Mesendoderm (in vitro differentiated cells): Measurements from ENCODE around the gene ANKS1B.

Experiments used
- DNase-seq: peaks from one replicate; pipeline ENCODE4 v3.0.0; 2013
- H2AK5ac ChIP-seq: 2 replicates; pipeline ENCODE4 v1.6.1; 2013; ENCODE audit warnings: low read length, inconsistent platforms
- H2BK120ac ChIP-seq: 2 replicates; pipeline ENCODE4 v1.6.1; 2013; ENCODE audit warnings: low read depth, mild to moderate bottlenecking, low read length, moderate library complexity, mixed read lengths
- H2BK15ac ChIP-seq: replicated peaks from 2 replicates; pipeline ENCODE4 v1.6.1; 2013; ENCODE audit warnings: low read depth, mild to moderate bottlenecking, moderate library complexity
- H2BK5ac ChIP-seq: 2 replicates; pipeline ENCODE4 v1.6.1; 2013; ENCODE audit warnings: low read length, inconsistent platforms
- H3K18ac ChIP-seq: 2 replicates; pipeline ENCODE4 v1.6.1; 2013; ENCODE audit warnings: mild to moderate bottlenecking, low read length, mixed read lengths
- H3K23ac ChIP-seq: one replicate; pipeline ENCODE4 v1.6.1; 2013; ENCODE audit warnings: low read length
- H3K27ac ChIP-seq: 2 replicates; pipeline ENCODE4 v1.5.1; 2013; ENCODE audit warnings: low read depth, mild to moderate bottlenecking, inconsistent platforms, low read length, moderate library complexity
- H3K27me3 ChIP-seq: 2 replicates; pipeline ENCODE4 v1.6.1; 2013; ENCODE audit warnings: low read length, control low read depth, mild to moderate bottlenecking, inconsistent platforms; ENCODE audit not compliant: insufficient read depth, poor library complexity
- H3K36me3 ChIP-seq: 2 replicates; pipeline ENCODE4 v1.6.1; 2013; ENCODE audit warnings: low read length, inconsistent platforms; ENCODE audit not compliant: control insufficient read depth, insufficient read depth
- H3K4ac ChIP-seq: one replicate; pipeline ENCODE4 v1.6.1; 2013; ENCODE audit warnings: low read depth, mild to moderate bottlenecking, low read length, moderate library complexity
- H3K4me1 ChIP-seq: 2 replicates; pipeline ENCODE4 v1.6.1; 2013; ENCODE audit warnings: low read depth, low read length, inconsistent platforms; ENCODE audit not compliant: control insufficient read depth
- H3K4me2 ChIP-seq: 2 replicates; pipeline ENCODE4 v1.6.1; 2013; ENCODE audit warnings: low read length
- H3K4me3 ChIP-seq: 2 replicates; pipeline ENCODE4 v1.5.1; 2013; ENCODE audit warnings: mild to moderate bottlenecking, low read length
- H3K56ac ChIP-seq: one replicate; pipeline ENCODE4 v1.6.1; 2013; ENCODE audit warnings: low read length
- H3K79me1 ChIP-seq: 2 replicates; pipeline ENCODE4 v1.6.1; 2013; ENCODE audit warnings: low read length, inconsistent platforms
- H3K79me2 ChIP-seq: 2 replicates; pipeline ENCODE4 v1.6.1; 2013; ENCODE audit warnings: mild to moderate bottlenecking, low read length; ENCODE audit not compliant: control insufficient read depth, insufficient read depth
- H3K9ac ChIP-seq: 2 replicates; pipeline ENCODE4 v1.6.1; 2013; ENCODE audit warnings: low read length, inconsistent platforms
- H4K5ac ChIP-seq: one replicate; pipeline ENCODE4 v1.6.1; 2013; ENCODE audit warnings: low read length
- H4K8ac ChIP-seq: one replicate; pipeline ENCODE4 v1.6.1; 2013; ENCODE audit warnings: low read depth, mild to moderate bottlenecking, control low read depth, low read length, moderate library complexity
- WGBS: extraction: QIAGEN DNeasy Blood & Tissue Kit; methylation state at CpG from one replicate; pipeline ENCODE4 v1.1.7; 2013; ENCODE audit warnings: low lambda C conversion rate, missing lambda C conversion rate; ENCODE audit not compliant: insufficient coverage; ENCODE audit errors: extremely low coverage; 5-methylcytosine and 5-hydroxymethylcytosine counted together

ANKS1B gene

DNA sequence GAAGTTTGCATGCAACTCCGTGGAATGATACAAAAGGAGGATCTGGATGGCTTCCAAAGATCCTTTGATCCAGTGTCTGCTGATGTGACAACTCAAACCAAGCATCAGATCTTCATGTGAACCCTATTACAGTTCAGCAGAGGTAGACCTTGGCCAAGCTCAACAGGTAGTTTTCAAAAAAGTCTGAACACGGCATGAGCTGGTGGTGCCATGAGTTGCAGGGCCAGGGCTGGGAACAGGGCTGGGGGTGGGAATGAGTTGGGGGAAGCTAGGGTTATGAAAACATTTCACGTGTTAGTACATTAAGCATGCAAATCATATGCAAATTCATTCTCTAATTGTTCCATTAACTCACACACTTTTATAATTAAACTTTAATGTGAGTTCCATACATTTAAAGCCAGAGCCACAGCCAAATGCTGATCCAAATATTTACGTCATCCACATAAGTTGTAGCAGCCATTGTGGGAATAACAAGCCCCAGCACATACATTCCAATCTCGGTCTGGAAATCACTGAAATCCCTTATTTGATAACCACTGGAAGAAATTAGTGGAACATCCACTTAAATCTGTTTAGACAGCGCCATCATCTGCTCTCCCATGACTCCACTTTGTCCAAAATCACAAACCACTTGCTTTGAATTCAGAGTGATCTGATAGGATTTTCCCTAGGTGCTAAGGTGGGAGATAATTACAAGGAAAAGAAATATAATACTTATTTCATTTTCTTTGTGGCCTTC, 1181.1 kb downstream of the ANKS1B start:
- no peak overlapping the region for H2BK5ac ChIP-seq
- H4K5ac ChIP-seq = no peak overlapping the region
- no peak overlapping the region for H3K4me3 ChIP-seq
- H3K4ac ChIP-seq = no peak overlapping the region
- H4K8ac ChIP-seq = no peak overlapping the region
- H3K79me2 ChIP-seq = no peaks in the 10 kb centered on the region
- no peaks in the 10 kb centered on the region for H3K27me3 ChIP-seq
- H3K4me2 ChIP-seq = no peak overlapping the region
- no CpG with 5 or more reads among the region's 6 CpGs for WGBS
- H3K36me3 ChIP-seq = no peaks in the 10 kb centered on the region
- no peak overlapping the region for H3K23ac ChIP-seq
- H2AK5ac ChIP-seq = no peak overlapping the region
- no peaks in the 10 kb centered on the region for H3K4me1 ChIP-seq
- no peak overlapping the region for H3K18ac ChIP-seq
- no peak overlapping the region for H2BK15ac ChIP-seq
- no peak overlapping the region for H3K56ac ChIP-seq
- H3K27ac ChIP-seq = no peak overlapping the region
- no peak overlapping the region for H2BK120ac ChIP-seq
- no peak for DNase-seq
- no peak overlapping the region for H3K9ac ChIP-seq
- H3K79me1 ChIP-seq = no peaks in the 10 kb centered on the region

- Histone ChIP-seq H3K27ac (no peak overlapping the region), H3K4ac (no peak overlapping the region), H2AK5ac (no peak overlapping the region), H2BK5ac (no peak overlapping the region), H3K23ac (no peak overlapping the region), H3K56ac (no peak overlapping the region), H3K4me1 (no peaks in the 10 kb centered on the region), H2BK120ac (no peak overlapping the region), H3K9ac (no peak overlapping the region), H3K4me3 (no peak overlapping the region), H3K4me2 (no peak overlapping the region), H3K27me3 (no peaks in the 10 kb centered on the region), H2BK15ac (no peak overlapping the region), H3K79me1 (no peaks in the 10 kb centered on the region), H4K5ac (no peak overlapping the region), H3K18ac (no peak overlapping the region), H3K36me3 (no peaks in the 10 kb centered on the region), H3K79me2 (no peaks in the 10 kb centered on the region), H4K8ac (no peak overlapping the region)
- no CpG with 5 or more reads among the region's 3 CpGs for WGBS
- no peak for DNase-seq
These were observed 1184.9 kb downstream of the ANKS1B start for GRCh38 chr12:98799822-98800221.

DNA sequence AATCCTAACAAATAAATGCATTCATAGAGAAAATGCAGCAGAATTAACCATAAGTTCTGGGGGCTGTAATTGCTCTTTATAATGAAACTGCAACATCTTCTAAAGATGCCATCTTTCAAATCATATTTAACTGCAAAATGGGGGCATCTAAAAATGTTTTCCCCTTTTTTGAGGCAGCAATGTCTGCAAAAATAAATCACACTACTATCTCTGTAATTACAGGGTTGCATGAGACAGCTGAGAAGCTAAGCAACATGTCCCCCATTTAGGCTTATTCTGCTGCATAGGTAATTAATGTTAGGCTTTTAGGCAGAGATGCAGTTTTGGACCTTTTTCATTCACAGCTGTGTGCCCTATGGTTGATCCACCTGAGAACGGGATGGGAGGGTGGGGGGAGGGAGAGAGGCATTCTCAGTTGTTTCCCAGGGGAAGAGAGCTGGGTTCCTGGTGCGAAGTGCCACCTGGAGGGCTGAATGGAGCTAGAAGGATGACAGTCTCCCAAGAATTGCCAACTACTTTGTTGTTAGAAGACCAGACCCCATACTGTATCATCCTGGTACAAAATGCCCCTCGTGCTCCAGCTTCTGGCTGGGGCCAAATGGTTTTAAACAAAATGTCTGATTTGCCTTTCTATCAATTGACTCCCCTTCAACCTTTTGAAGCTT, 1185.5 kb downstream of the ANKS1B start:
- no peak overlapping the region for H3K27ac ChIP-seq
- no peak overlapping the region for H2BK120ac ChIP-seq
- no peaks in the 10 kb centered on the region for H3K79me2 ChIP-seq
- no peak overlapping the region for H3K18ac ChIP-seq
- peak; percentile 44 for DNase-seq
- H4K8ac ChIP-seq = no peak overlapping the region
- no peak overlapping the region for H3K23ac ChIP-seq
- H3K4me3 ChIP-seq = no peak overlapping the region
- H3K4me2 ChIP-seq = no peak overlapping the region
- H3K79me1 ChIP-seq = no peaks in the 10 kb centered on the region
- H2AK5ac ChIP-seq = no peak overlapping the region
- no peak overlapping the region for H4K5ac ChIP-seq
- H3K4ac ChIP-seq = no peak overlapping the region
- no peak overlapping the region for H2BK5ac ChIP-seq
- H3K4me1 ChIP-seq = no peaks in the 10 kb centered on the region
- no peaks in the 10 kb centered on the region for H3K27me3 ChIP-seq
- no peak overlapping the region for H2BK15ac ChIP-seq
- H3K9ac ChIP-seq = no peak overlapping the region
- WGBS = no CpG with 5 or more reads among the region's 3 CpGs
- H3K56ac ChIP-seq = no peak overlapping the region
- H3K36me3 ChIP-seq = no peaks in the 10 kb centered on the region

- Histone ChIP-seq H3K4me2 (no peak overlapping the region), H4K8ac (no peak overlapping the region), H4K5ac (no peak overlapping the region), H2BK15ac (no peak overlapping the region), H3K27ac (no peak overlapping the region), H2BK120ac (no peak overlapping the region), H3K4me3 (no peak overlapping the region), H3K36me3 (no peaks in the 10 kb centered on the region), H2BK5ac (no peak overlapping the region), H3K79me2 (no peaks in the 10 kb centered on the region), H3K9ac (no peak overlapping the region), H3K4ac (no peak overlapping the region), H3K27me3 (no peaks in the 10 kb centered on the region), H3K23ac (no peak overlapping the region), H2AK5ac (no peak overlapping the region), H3K79me1 (no peaks in the 10 kb centered on the region), H3K18ac (no peak overlapping the region), H3K56ac (no peak overlapping the region), H3K4me1 (no peaks in the 10 kb centered on the region)
- DNase-seq = no peak
- no CpG with 5 or more reads among the region's 4 CpGs for WGBS
These were observed 1187.5 kb downstream of the ANKS1B start for GRCh38 chr12:98797200-98797599.

- no peak overlapping the region for H3K18ac ChIP-seq
- no peak overlapping the region for H3K4ac ChIP-seq
- H3K27ac ChIP-seq = no peak overlapping the region
- H3K4me1 ChIP-seq = no peaks in the 10 kb centered on the region
- no peak overlapping the region for H2BK15ac ChIP-seq
- no peak overlapping the region for H2BK5ac ChIP-seq
- no CpG with 5 or more reads among the region's 1 CpG for WGBS
- no peak overlapping the region for H3K9ac ChIP-seq
- no peak overlapping the region for H3K4me2 ChIP-seq
- H2BK120ac ChIP-seq = no peak overlapping the region
- H3K27me3 ChIP-seq = no peaks in the 10 kb centered on the region
- no peak overlapping the region for H3K23ac ChIP-seq
- DNase-seq = no peak
- H3K4me3 ChIP-seq = no peak overlapping the region
- no peak overlapping the region for H4K8ac ChIP-seq
- no peaks in the 10 kb centered on the region for H3K79me2 ChIP-seq
- H3K36me3 ChIP-seq = no peaks in the 10 kb centered on the region
- H3K79me1 ChIP-seq = no peaks in the 10 kb centered on the region
- no peak overlapping the region for H4K5ac ChIP-seq
- H2AK5ac ChIP-seq = no peak overlapping the region
- H3K56ac ChIP-seq = no peak overlapping the region
These were observed 1188.0 kb downstream of the ANKS1B start for GRCh38 chr12:98796745-98797144.
